HepG2 (cell line): Measurements from ENCODE around the gene KRTAP10-11. TPM values are rescaled to one million over a fixed set of nuclear protein-coding genes. Genes with fewer than 3 reads are reported as not detected.

Source experiments
- ATAC-seq: fragments of 200-7000 bp; cut with Tn5 transposase; 3 replicates; pipeline ENCODE4 v1.9.1; 2020; ENCODE audit warnings: mild to moderate bottlenecking, moderate library complexity
- BruUV-seq: library from RNA; stranded (reverse); fragments of 400-500 nt; replicated peaks from 2 replicates; lab custom pipeline; 2021; lab: Mats Ljungman, UMichigan
- CTCF ChIA-PET: fragments of 300-600 bp; formaldehyde crosslinking; extraction: SDS; loops from one replicate; lab custom pipeline; 2021; ENCODE audit warnings: low total read pairs, inconsistent platforms, low intra/inter-chr PET ratio; lab: Yijun Ruan, JAX
- POLR2A ChIA-PET: fragments of 350-600 bp; sonication (Branson Sonifier 250); formaldehyde crosslinking; loops from one replicate; lab custom pipeline; 2020; ENCODE audit warnings: antibody characterized with exemption, inconsistent platforms; lab: Yijun Ruan, JAX
- DNase-seq: peaks from one replicate; pipeline ENCODE4 v3.0.0-alpha.2; 2015; ENCODE audit warnings: low spot score
- FAIRE-seq: peaks from 3 replicates; lab custom pipeline; 2011; peaks lifted over from hg19 to GRCh38; lab: Jason Lieb, UNC
- H2AFZ ChIP-seq: one replicate; pipeline ENCODE4 v1.6.1; 2011; ENCODE audit warnings: low read length, inconsistent platforms
- H3K27ac ChIP-seq: fragments of 300-600 bp; 3 replicates; pipeline ENCODE4 v1.8.0; 2011; ENCODE audit warnings: mixed run types, mild to moderate bottlenecking, mixed read lengths, low read length, inconsistent platforms; ENCODE audit not compliant: insufficient read depth; ENCODE audit errors: extremely low read length
- H3K27me3 ChIP-seq, 2 experiments: fragments of 200-600 bp in 1 of 2; 2 replicates in 1 of 2; 3 replicates in 1 of 2; pipeline versions ENCODE4 v1.6.0 to v1.8.0; 2011; ENCODE audit warnings: low read length in 2 of 2, mild to moderate bottlenecking in 2 of 2, moderate library complexity in 2 of 2, inconsistent platforms in 1 of 2; ENCODE audit not compliant: insufficient read depth in 2 of 2, control insufficient read depth in 1 of 2
- H3K36me3 ChIP-seq, 2 experiments: fragments of 200-600 bp in 1 of 2; replicated peaks in 1 of 2; 2 replicates in 1 of 2; 3 replicates in 1 of 2; pipeline versions ENCODE4 v1.5.1 to v1.8.0; 2011; ENCODE audit warnings: low read length in 2 of 2, inconsistent platforms in 1 of 2; ENCODE audit not compliant: insufficient read depth in 2 of 2, control insufficient read depth in 1 of 2
- H3K4me1 ChIP-seq: 2 replicates; pipeline ENCODE4 v1.5.1; 2012; ENCODE audit warnings: low read length, inconsistent platforms; ENCODE audit not compliant: insufficient read depth
- H3K4me2 ChIP-seq: 2 replicates; pipeline ENCODE4 v1.6.0; 2011; ENCODE audit warnings: low read depth, low read length, inconsistent platforms
- H3K4me3 ChIP-seq, 3 experiments: fragments of 200-600 bp in 1 of 3; sonication (generic), shearing (Covaris generic) in 1 of 3; replicated peaks in 1 of 3; 2 replicates each; pipeline ENCODE4 v1.5.1; 2011 to 2016; ENCODE audit warnings: low read length in 3 of 3, inconsistent platforms in 2 of 3, low read depth in 2 of 3, mild to moderate bottlenecking in 2 of 3, control low read depth in 1 of 3, mixed read lengths in 1 of 3; ENCODE audit not compliant: insufficient read depth in 1 of 3
- H3K79me2 ChIP-seq: one replicate; pipeline ENCODE4 v1.6.1; 2011; ENCODE audit warnings: low read length, inconsistent platforms; ENCODE audit not compliant: insufficient read depth
- H3K9ac ChIP-seq: 2 replicates; pipeline ENCODE4 v1.6.0; 2011; ENCODE audit warnings: mild to moderate bottlenecking, low read depth, low read length, inconsistent platforms; ENCODE audit not compliant: insufficient read depth
- H3K9me3 ChIP-seq: 2 replicates; pipeline ENCODE4 v1.5.1; 2012; ENCODE audit warnings: mild to moderate bottlenecking, low read length
- H4K20me1 ChIP-seq: 2 replicates; pipeline ENCODE4 v1.6.0; 2011; ENCODE audit warnings: inconsistent platforms, mild to moderate bottlenecking, low read length, moderate library complexity; ENCODE audit not compliant: insufficient read depth
- ATAD3A ChIP-seq: sonication (generic); formaldehyde crosslinking; IDR thresholded peaks from 2 replicates; pipeline ENCODE4 v1.4.0; 2020; ENCODE audit warnings: missing genetic modification reagents
- CHCHD3 ChIP-seq: sonication (generic); formaldehyde crosslinking; IDR thresholded peaks from 2 replicates; pipeline ENCODE4 v1.8.0; 2022; ENCODE audit warnings: mild to moderate bottlenecking, missing genetic modification reagents, moderate library complexity
- EZH2 ChIP-seq: conservative IDR thresholded peaks from 2 replicates; pipeline ENCODE4 v1.6.1; 2012; ENCODE audit warnings: mild to moderate bottlenecking, low read depth, low read length, moderate library complexity
- HIVEP1 ChIP-seq: sonication (generic); formaldehyde crosslinking; IDR thresholded peaks from 2 replicates; pipeline ENCODE4 v1.4.0; 2020; ENCODE audit warnings: mild to moderate bottlenecking, missing genetic modification reagents
- HMG20B ChIP-seq: conservative IDR thresholded peaks from 2 replicates; pipeline ENCODE4 v1.6.1; 2016; ENCODE audit warnings: missing genetic modification reagents, missing compliant biosample characterization
- PTBP1 ChIP-seq: fragments of 200-400 bp; formaldehyde crosslinking; IDR thresholded peaks from 2 replicates; pipeline ENCODE4 v1.6.1; 2018; ENCODE audit warnings: low read length, low read depth; ENCODE audit not compliant: poor library complexity, severe bottlenecking
- RAD21 ChIP-seq: fragments of 450-650 bp; formaldehyde crosslinking; IDR thresholded peaks from 2 replicates; pipeline ENCODE4 v1.5.0; 2020; ENCODE audit warnings: mild to moderate bottlenecking
- RCOR2 ChIP-seq: IDR thresholded peaks from 2 replicates; pipeline ENCODE4 v1.6.1; 2016; ENCODE audit warnings: missing biosample characterization, missing genetic modification reagents
- SRF ChIP-seq: IDR thresholded peaks from 2 replicates; pipeline ENCODE4 v1.6.1; 2011; ENCODE audit warnings: mild to moderate bottlenecking, low read depth, low read length, moderate library complexity
- SRSF4 ChIP-seq: fragments of 200-400 bp; formaldehyde crosslinking; IDR thresholded peaks from one replicate; pipeline ENCODE4 v1.6.1; 2018; ENCODE audit warnings: mild to moderate bottlenecking, low read depth, low read length, moderate library complexity; ENCODE audit not compliant: poor library complexity, severe bottlenecking
- TCF7 ChIP-seq: sonication (generic); IDR thresholded peaks from 2 replicates; pipeline ENCODE4 v1.6.1; 2016; ENCODE audit warnings: antibody characterized with exemption, low read depth
- ZBTB21 ChIP-seq: sonication (generic); formaldehyde crosslinking; IDR thresholded peaks from 2 replicates; pipeline ENCODE4 v1.4.0; 2020; ENCODE audit warnings: missing genetic modification reagents
- ZFX ChIP-seq: sonication (generic); formaldehyde crosslinking; IDR thresholded peaks from 2 replicates; pipeline ENCODE4 v1.4.0; 2020; ENCODE audit warnings: mild to moderate bottlenecking, low read depth, missing genetic modification reagents, moderate library complexity
- ZFYVE20 ChIP-seq: sonication (generic); formaldehyde crosslinking; IDR thresholded peaks from 2 replicates; pipeline ENCODE4 v1.8.0; 2023; ENCODE audit warnings: low read depth, mild to moderate bottlenecking, moderate library complexity, missing genetic modification reagents, borderline replicate concordance
- ZNF180 ChIP-seq: sonication (generic); formaldehyde crosslinking; IDR thresholded peaks from 2 replicates; pipeline ENCODE4 v1.4.0; 2020; ENCODE audit warnings: low read depth, missing genetic modification reagents, borderline replicate concordance
- ZNF205 ChIP-seq: IDR thresholded peaks from 2 replicates; pipeline ENCODE4 v1.6.1; 2018; ENCODE audit warnings: missing biosample characterization, missing genetic modification reagents
- ZNF354B ChIP-seq: sonication (generic); formaldehyde crosslinking; IDR thresholded peaks from 2 replicates; pipeline ENCODE4 v1.8.0; 2022; ENCODE audit warnings: mild to moderate bottlenecking, missing genetic modification reagents
- ZNF605 ChIP-seq: sonication (generic); formaldehyde crosslinking; IDR thresholded peaks from 2 replicates; pipeline ENCODE4 v1.8.0; 2022; ENCODE audit warnings: mild to moderate bottlenecking, missing genetic modification reagents
- WGBS: methylation state at CpG from one replicate; pipeline ENCODE4 v1.1.6; 2017; ENCODE audit warnings: low lambda C conversion rate; 5-methylcytosine and 5-hydroxymethylcytosine counted together
- in situ Hi-C: cut with HindIII; loops from 2 replicates; pipeline ENCODE4 v1.10.0; 2017; ENCODE audit warnings: low pct_unique_long_range_greater_than_20kb; ENCODE audit not compliant: extremely low pct_ligation_motif_present
- intact Hi-C: fragments of 100-400 bp; cut with micrococcal nuclease; formaldehyde crosslinking; loops from one replicate; pipeline ENCODE4 v1.10.0; 2022; ENCODE audit not compliant: unreplicated experiment
- polyA plus RNA-seq, 8 experiments: library from polyadenylated mRNA; depleted of rRNA in 3 of 8; stranded (reverse) in 7 of 8; unstranded in 1 of 8; fragments of >200 nt; fragmentation: Illumina TruSeq in 4 of 8; extraction: Trizol in 4 of 8; gene quantifications; 2 replicates each; pipeline versions ENCODE4 v1.2.1 to v1.2.3, GENCODE V29; 2011 to 2016; ENCODE audit warnings: low read depth in 4 of 8, missing spikeins in 1 of 8, mixed read lengths in 1 of 8; ENCODE audit not compliant: insufficient read depth in 1 of 8
- total RNA-seq, 5 experiments: library from RNA; depleted of rRNA; stranded (reverse); fragments of >200 nt; fragmentation: Illumina TruSeq; extraction: Trizol; gene quantifications; 2 replicates each; pipeline ENCODE4 v1.2.3, GENCODE V29; 2016; ENCODE audit warnings: low read depth in 1 of 5
- TF ChIP-seq, protein P1 (sequence below): sonication (generic); formaldehyde crosslinking; IDR thresholded peaks from 2 replicates; pipeline ENCODE4 v1.4.0; 2020; ENCODE audit warnings: mild to moderate bottlenecking, missing genetic modification reagents
- TF ChIP-seq, protein P2 (sequence below): sonication (generic); formaldehyde crosslinking; IDR thresholded peaks from 2 replicates; pipeline ENCODE4 v1.9.0; 2021; ENCODE audit warnings: mild to moderate bottlenecking, missing genetic modification reagents

The KRTAP10-11 gene
- total and polyA plus RNA-seq, 2 of the 13 experiments (the other 11 are each of a cell fraction or from before 2014, with no cell fraction given): not detected

DNA sequence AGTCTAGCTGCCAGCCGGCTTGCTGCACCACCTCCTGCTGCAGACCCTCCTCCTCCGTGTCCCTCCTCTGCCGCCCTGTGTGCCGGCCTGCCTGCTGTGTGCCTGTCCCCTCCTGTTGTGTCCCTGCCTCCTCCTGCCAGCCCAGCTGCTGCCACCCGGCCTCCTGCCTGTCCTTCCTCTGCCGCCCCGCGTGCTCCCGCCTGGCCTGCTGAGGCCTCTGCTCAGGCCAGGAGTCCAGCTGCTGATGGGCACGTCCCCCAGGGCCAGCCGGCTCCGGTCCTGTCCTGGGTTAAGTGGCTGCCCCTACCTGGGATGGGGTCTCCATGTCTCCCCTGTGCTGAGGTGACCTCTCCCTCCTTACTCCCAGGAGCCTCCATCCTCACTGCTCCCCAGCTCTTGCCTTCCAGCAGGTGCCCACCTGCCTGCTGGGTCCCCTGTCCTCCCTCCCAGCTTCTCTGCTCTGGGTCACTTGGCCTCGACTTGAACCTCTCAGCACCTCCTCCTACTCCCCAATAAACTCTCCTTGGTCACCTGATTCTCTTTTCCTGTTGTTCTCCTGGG lies 33.5 kb upstream of the KRTAP10-11 start:
- CTCF ChIA-PET: no interaction called here

More for the DNA sequence above, 33.5 kb upstream of the KRTAP10-11 start:
- TF ChIP-seq SRF (no peak), ZBTB21 (CRISPR knock-in tag) (no peak), RCOR2 (CRISPR knock-in tag) (no peak), ZNF605 (CRISPR knock-in tag) (no peak), EZH2 (no peak), HMG20B (no peak), CHCHD3 (no peak), ATAD3A (CRISPR knock-in tag) (no peak), ZFYVE20 (no peak), PTBP1 (no peak), ZNF354B (CRISPR knock-in tag) (no peak), ZNF205 (CRISPR knock-in tag) (no peak), SRSF4 (no peak), RAD21 (CRISPR knock-in tag) (no peak), ZNF180 (CRISPR knock-in tag) (no peak), ZFX (CRISPR knock-in tag) (no peak), HIVEP1 (no peak), TCF7 (no peak)
- TF ChIP-seq, protein P1, sequence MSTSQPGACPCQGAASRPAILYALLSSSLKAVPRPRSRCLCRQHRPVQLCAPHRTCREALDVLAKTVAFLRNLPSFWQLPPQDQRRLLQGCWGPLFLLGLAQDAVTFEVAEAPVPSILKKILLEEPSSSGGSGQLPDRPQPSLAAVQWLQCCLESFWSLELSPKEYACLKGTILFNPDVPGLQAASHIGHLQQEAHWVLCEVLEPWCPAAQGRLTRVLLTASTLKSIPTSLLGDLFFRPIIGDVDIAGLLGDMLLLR (CRISPR knock-in tag): no peak
- TF ChIP-seq, protein P2, sequence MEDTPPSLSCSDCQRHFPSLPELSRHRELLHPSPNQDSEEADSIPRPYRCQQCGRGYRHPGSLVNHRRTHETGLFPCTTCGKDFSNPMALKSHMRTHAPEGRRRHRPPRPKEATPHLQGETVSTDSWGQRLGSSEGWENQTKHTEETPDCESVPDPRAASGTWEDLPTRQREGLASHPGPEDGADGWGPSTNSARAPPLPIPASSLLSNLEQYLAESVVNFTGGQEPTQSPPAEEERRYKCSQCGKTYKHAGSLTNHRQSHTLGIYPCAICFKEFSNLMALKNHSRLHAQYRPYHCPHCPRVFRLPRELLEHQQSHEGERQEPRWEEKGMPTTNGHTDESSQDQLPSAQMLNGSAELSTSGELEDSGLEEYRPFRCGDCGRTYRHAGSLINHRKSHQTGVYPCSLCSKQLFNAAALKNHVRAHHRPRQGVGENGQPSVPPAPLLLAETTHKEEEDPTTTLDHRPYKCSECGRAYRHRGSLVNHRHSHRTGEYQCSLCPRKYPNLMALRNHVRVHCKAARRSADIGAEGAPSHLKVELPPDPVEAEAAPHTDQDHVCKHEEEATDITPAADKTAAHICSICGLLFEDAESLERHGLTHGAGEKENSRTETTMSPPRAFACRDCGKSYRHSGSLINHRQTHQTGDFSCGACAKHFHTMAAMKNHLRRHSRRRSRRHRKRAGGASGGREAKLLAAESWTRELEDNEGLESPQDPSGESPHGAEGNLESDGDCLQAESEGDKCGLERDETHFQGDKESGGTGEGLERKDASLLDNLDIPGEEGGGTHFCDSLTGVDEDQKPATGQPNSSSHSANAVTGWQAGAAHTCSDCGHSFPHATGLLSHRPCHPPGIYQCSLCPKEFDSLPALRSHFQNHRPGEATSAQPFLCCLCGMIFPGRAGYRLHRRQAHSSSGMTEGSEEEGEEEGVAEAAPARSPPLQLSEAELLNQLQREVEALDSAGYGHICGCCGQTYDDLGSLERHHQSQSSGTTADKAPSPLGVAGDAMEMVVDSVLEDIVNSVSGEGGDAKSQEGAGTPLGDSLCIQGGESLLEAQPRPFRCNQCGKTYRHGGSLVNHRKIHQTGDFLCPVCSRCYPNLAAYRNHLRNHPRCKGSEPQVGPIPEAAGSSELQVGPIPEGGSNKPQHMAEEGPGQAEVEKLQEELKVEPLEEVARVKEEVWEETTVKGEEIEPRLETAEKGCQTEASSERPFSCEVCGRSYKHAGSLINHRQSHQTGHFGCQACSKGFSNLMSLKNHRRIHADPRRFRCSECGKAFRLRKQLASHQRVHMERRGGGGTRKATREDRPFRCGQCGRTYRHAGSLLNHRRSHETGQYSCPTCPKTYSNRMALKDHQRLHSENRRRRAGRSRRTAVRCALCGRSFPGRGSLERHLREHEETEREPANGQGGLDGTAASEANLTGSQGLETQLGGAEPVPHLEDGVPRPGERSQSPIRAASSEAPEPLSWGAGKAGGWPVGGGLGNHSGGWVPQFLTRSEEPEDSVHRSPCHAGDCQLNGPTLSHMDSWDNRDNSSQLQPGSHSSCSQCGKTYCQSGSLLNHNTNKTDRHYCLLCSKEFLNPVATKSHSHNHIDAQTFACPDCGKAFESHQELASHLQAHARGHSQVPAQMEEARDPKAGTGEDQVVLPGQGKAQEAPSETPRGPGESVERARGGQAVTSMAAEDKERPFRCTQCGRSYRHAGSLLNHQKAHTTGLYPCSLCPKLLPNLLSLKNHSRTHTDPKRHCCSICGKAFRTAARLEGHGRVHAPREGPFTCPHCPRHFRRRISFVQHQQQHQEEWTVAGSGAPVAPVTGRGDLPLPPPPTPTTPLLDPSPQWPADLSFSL (CRISPR knock-in tag): no peak
- TF ChIP-seq, all 625 proteins: peak for 0
- POLR2A ChIA-PET: no interaction called here
- intact Hi-C loops: no loop called here
- no peak for FAIRE-seq
- 59% methylated on average over 9 of the region's 13 CpGs for WGBS
- Histone ChIP-seq H3K4me2 (no peak overlapping the region), H3K27me3 (peaks cover 2 to 28% of the 10 kb centered on the region in 2 experiments; a peak in 3 of 5 replicates), H2AFZ (no peak overlapping the region), H3K4me3 (no peak overlapping the region), H3K4me1 (no peaks in the 10 kb centered on the region), H3K79me2 (no peaks in the 10 kb centered on the region), H4K20me1 (no peaks in the 10 kb centered on the region), H3K27ac (no peak overlapping the region), H3K9me3 (peaks cover 24% of the 10 kb centered on the region; the same call in 1 of the 2 replicates), H3K36me3 (no peaks in the 10 kb centered on the region), H3K9ac (no peak overlapping the region)
- in situ Hi-C loops: no loop called here
- no peak for DNase-seq
- ATAC-seq: no peak
- no TSS peak for BruUV-seq
